ENCODE measurements around the gene CCDC102A. TPM values are rescaled to one million over a fixed set of nuclear protein-coding genes. Genes with fewer than 3 reads are reported as not detected.

The CCDC102A gene
- total RNA-seq, 1 experiment from 2014 or later, result 4.1 TPM

GRCh38 chr16:57572978-57573728, 36.8 kb upstream of the CCDC102A start:
- no peak for DNase-seq (ENCODE audit: unreplicated experiment)
- no TSS peak for BruUV-seq (replicated peaks)
- TF ChIP-seq CTCF (IDR thresholded peaks at IDR 0.05; ENCODE audit: unreplicated experiment), result no peak
- Mint-ChIP-seq H3K9me3 (ENCODE audit: unreplicated experiment) (peaks cover 13% of the 10 kb centered on the region), H3K27me3 (ENCODE audit: insufficient read depth, unreplicated experiment) (peaks cover 15% of the 10 kb centered on the region), H3K36me3 (ENCODE audit: insufficient read depth, unreplicated experiment) (no peaks in the 10 kb centered on the region), H3K4me1 (ENCODE audit: insufficient read depth, unreplicated experiment) (no peaks in the 10 kb centered on the region), H3K27ac (ENCODE audit: low read depth, unreplicated experiment) (peak overlapping the region; percentile 50), H3K4me3 (ENCODE audit: unreplicated experiment) (no peak overlapping the region)
- intact Hi-C loops (cut with micrococcal nuclease), result no loop called here
- ChIA-PET POLR2A (no interaction called here), CTCF (interaction anchor here (0.6 to 2.3 kb wide), 6 partner anchors 26 to 230 kb away, joined by 3 to 12 read pairs (median 4); no protein-coding TSS in a partner anchor)

- Mint-ChIP-seq H3K4me3 (ENCODE audit: unreplicated experiment) (no peak overlapping the region), H3K4me1 (ENCODE audit: insufficient read depth, unreplicated experiment) (no peaks in the 10 kb centered on the region), H3K27me3 (ENCODE audit: insufficient read depth, unreplicated experiment) (peaks cover 13% of the 10 kb centered on the region), H3K36me3 (ENCODE audit: insufficient read depth, unreplicated experiment) (no peaks in the 10 kb centered on the region), H3K9me3 (ENCODE audit: unreplicated experiment) (peaks cover 13% of the 10 kb centered on the region), H3K27ac (ENCODE audit: low read depth, unreplicated experiment) (no peak overlapping the region)
- CTCF ChIA-PET, result interaction anchor here (0.7 to 0.9 kb wide), 2 partner anchors 122 to 186 kb away, joined by 3 read pairs; no protein-coding TSS in a partner anchor
- no peak for DNase-seq (ENCODE audit: unreplicated experiment)
- TF ChIP-seq CTCF (IDR thresholded peaks at IDR 0.05; ENCODE audit: unreplicated experiment), result no peak
- no TSS peak for BruUV-seq (replicated peaks)
- intact Hi-C loops (cut with micrococcal nuclease), result no loop called here
- POLR2A ChIA-PET, result no interaction called here
These were observed 34.7 kb upstream of the CCDC102A start for GRCh38 chr16:57571098-57571497.

DNA sequence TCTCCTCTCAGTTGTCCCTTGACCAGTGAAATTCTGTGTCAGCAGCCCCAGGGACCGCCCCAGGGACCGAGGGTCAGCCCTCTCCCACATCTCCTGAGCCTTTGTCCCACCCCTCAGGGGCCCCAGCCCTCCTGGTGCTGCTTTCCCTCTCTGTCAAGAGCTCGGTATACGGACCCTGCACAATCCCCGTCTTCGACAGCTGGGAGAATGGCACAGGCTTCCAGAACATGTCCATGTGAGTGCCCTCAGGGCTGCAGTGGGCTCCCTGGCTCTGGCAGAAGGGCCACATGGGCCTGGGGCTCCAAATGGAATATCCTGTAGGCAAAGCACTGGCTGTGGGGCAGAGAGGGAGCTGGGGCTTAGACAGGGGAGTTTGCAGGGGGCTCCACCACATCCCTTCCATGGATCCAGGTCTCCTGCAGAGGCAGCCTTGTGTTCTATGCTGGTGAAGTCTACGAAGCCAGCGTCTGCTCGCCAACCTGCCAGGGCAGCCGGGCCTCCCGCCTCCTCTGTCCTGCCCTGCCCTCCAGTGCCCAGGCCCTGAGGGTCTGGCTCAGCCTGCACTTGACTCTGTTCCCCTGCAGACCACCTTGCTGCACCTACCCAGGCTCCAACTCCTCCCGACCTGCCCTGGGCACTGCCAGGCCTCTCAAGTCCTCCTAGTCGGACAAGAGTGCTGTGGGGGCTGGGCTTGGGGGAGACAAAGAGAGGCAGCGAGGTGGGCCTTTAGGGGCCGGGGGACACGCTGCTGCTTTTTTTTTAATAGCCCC, 34.1 kb upstream of the CCDC102A start:
- no peaks in the 10 kb centered on the region for H3K4me1 Mint-ChIP-seq (ENCODE audit: insufficient read depth, unreplicated experiment)
- intact Hi-C loops (cut with micrococcal nuclease), result no loop called here
- peaks cover 13% of the 10 kb centered on the region for H3K27me3 Mint-ChIP-seq (ENCODE audit: insufficient read depth, unreplicated experiment)

More for the DNA sequence above, 34.1 kb upstream of the CCDC102A start:
- POLR2A ChIA-PET, result no interaction called here
- Mint-ChIP-seq H3K9me3 (ENCODE audit: unreplicated experiment) (peaks cover 13% of the 10 kb centered on the region), H3K27ac (ENCODE audit: low read depth, unreplicated experiment) (no peak overlapping the region), H3K36me3 (ENCODE audit: insufficient read depth, unreplicated experiment) (no peaks in the 10 kb centered on the region), H3K4me3 (ENCODE audit: unreplicated experiment) (no peak overlapping the region)
- DNase-seq (ENCODE audit: unreplicated experiment), result no peak
- BruUV-seq (replicated peaks), result no TSS peak
- CTCF ChIA-PET, result interaction anchor here (0.6 to 0.7 kb wide), 3 partner anchors 25 to 124 kb away, joined by 3 read pairs; partner anchors contain the start of gene DRC7
- TF ChIP-seq CTCF (IDR thresholded peaks at IDR 0.05; ENCODE audit: unreplicated experiment), result no peak
